Cardiac muscle cell (in vitro differentiated cells and primary cell): Measurements from ENCODE around the gene TRPM5. TPM values are rescaled to one million over a fixed set of nuclear protein-coding genes. Genes with fewer than 3 reads are reported as not detected.

Source experiments
- DNase-seq, 2 donors: peaks; one replicate each; pipeline versions ENCODE4 v3.0.0 to v3.0.0-alpha.2; 2010 to 2017; ENCODE audit warnings: low read depth in 1 of 2, low spot score in 1 of 2
- H3K27ac ChIP-seq: fragments of 200-600 bp; sonication (generic); 2 replicates; pipeline ENCODE4 v1.5.1; 2016
- H3K27me3 ChIP-seq: fragments of 200-600 bp; sonication (generic); 2 replicates; pipeline ENCODE4 v1.6.0; 2016; ENCODE audit warnings: control low read depth
- H3K36me3 ChIP-seq: fragments of 200-600 bp; sonication (generic); 2 replicates; pipeline ENCODE4 v1.5.1; 2016; ENCODE audit warnings: control low read depth
- H3K4me1 ChIP-seq: fragments of 200-600 bp; sonication (generic); 2 replicates; pipeline ENCODE4 v1.8.1; 2017; ENCODE audit warnings: low read depth, mild to moderate bottlenecking, mixed run types
- H3K4me3 ChIP-seq: fragments of 200-600 bp; sonication (generic); 2 replicates; pipeline ENCODE4 v1.5.1; 2016; ENCODE audit warnings: mild to moderate bottlenecking
- H3K9me3 ChIP-seq: fragments of 200-600 bp; sonication (generic); 2 replicates; pipeline ENCODE4 v1.5.1; 2017; ENCODE audit warnings: low read depth, mild to moderate bottlenecking, control low read depth
- CTCF ChIP-seq: IDR thresholded peaks from 2 replicates; pipeline ENCODE4 v1.5.1; 2012; ENCODE audit warnings: low read depth, mild to moderate bottlenecking, low read length
- polyA plus RNA-seq: library from polyadenylated mRNA; unstranded; fragments of >200 nt; fragmentation: Nextera tagmentation; extraction: Ambion mirVana; gene quantifications from 2 replicates; pipeline ENCODE4 v1.2.1, GENCODE V29; 2016
- total RNA-seq: library from RNA; depleted of rRNA; stranded (reverse); fragments of >200 nt; gene quantifications from 2 replicates; pipeline ENCODE4 v1.2.3, GENCODE V29; 2016

Gene TRPM5
- total and polyA plus RNA-seq, 2 experiments from 2014 or later, result 0.33 to 0.66 TPM

GRCh38 chr11:2417856-2418692 is 26.2 kb downstream of the TRPM5 start:
- no peaks in the 10 kb centered on the region for H3K27me3 ChIP-seq
- DNase-seq, result no peak
- H3K4me3 ChIP-seq, result no peak overlapping the region
- no peaks in the 10 kb centered on the region for H3K36me3 ChIP-seq
- no peak for TF ChIP-seq CTCF
- H3K27ac ChIP-seq, result no peak overlapping the region
- H3K4me1 ChIP-seq, result no peaks in the 10 kb centered on the region
- H3K9me3 ChIP-seq, result no peaks in the 10 kb centered on the region

- Histone ChIP-seq H3K4me1 (no peaks in the 10 kb centered on the region), H3K4me3 (no peak overlapping the region), H3K27ac (no peak overlapping the region), H3K9me3 (no peaks in the 10 kb centered on the region), H3K27me3 (no peaks in the 10 kb centered on the region), H3K36me3 (no peaks in the 10 kb centered on the region)
- DNase-seq, result no peak
- TF ChIP-seq CTCF, result no peak
Observed at GRCh38 chr11:2416765-2417164, 27.5 kb downstream of the TRPM5 start.

GRCh38 chr11:2415601-2416380 is 28.5 kb downstream of the TRPM5 start:
- DNase-seq, result no peak
- Histone ChIP-seq H3K27ac (no peak overlapping the region), H3K4me1 (peaks cover 3% of the 10 kb centered on the region), H3K9me3 (no peaks in the 10 kb centered on the region), H3K27me3 (no peaks in the 10 kb centered on the region), H3K36me3 (no peaks in the 10 kb centered on the region), H3K4me3 (no peak overlapping the region)
- no peak for TF ChIP-seq CTCF

GRCh38 chr11:2415171-2415570 is 29.1 kb downstream of the TRPM5 start:
- no peak overlapping the region for H3K4me3 ChIP-seq
- no peak for DNase-seq
- H3K4me1 ChIP-seq, result peaks cover 4% of the 10 kb centered on the region
- no peak overlapping the region for H3K27ac ChIP-seq
- no peak for TF ChIP-seq CTCF
- H3K27me3 ChIP-seq, result no peaks in the 10 kb centered on the region
- no peaks in the 10 kb centered on the region for H3K36me3 ChIP-seq
- H3K9me3 ChIP-seq, result no peaks in the 10 kb centered on the region

GRCh38 chr11:2414616-2415015 is 29.7 kb downstream of the TRPM5 start:
- TF ChIP-seq CTCF, result no peak
- no peak overlapping the region for H3K4me3 ChIP-seq
- no peak for DNase-seq

More at GRCh38 chr11:2414616-2415015, 29.7 kb downstream of the TRPM5 start:
- H3K4me1 ChIP-seq, result peaks cover 9% of the 10 kb centered on the region
- no peaks in the 10 kb centered on the region for H3K27me3 ChIP-seq
- H3K36me3 ChIP-seq, result no peaks in the 10 kb centered on the region
- no peak overlapping the region for H3K27ac ChIP-seq
- no peaks in the 10 kb centered on the region for H3K9me3 ChIP-seq
